22Rv1 (cell line): ENCODE data around the gene TPRG1L.

ENCODE experiments used
- CTCF ChIP-seq: fragments of 450-650 bp; IDR thresholded peaks from 2 replicates; pipeline ENCODE4 v1.5.1; 2017; ENCODE audit warnings: mild to moderate bottlenecking
- ZFX ChIP-seq: fragments of 450-650 bp; IDR thresholded peaks from 2 replicates; pipeline ENCODE4 v1.6.1; 2017; ENCODE audit warnings: antibody characterized with exemption, borderline replicate concordance

GRCh38 chr1:3609016-3609768 is 15.6 kb upstream of the TPRG1L start:
- TF ChIP-seq CTCF (no peak), ZFX (no peak)
